Inflammatory macrophage treated with lipopolysaccharide for 4 hours (primary cell): ENCODE data around the gene BLZF1.
"Not testable (repeated sequence)": the region's sequence is repeated elsewhere in the genome, so short reads cannot be mapped to it uniquely, and the experiment has no call there.

Experiments used
- DNase-seq: peaks from one replicate; pipeline ENCODE4 v3.0.0-alpha.2; 2020

BLZF1 gene

DNA sequence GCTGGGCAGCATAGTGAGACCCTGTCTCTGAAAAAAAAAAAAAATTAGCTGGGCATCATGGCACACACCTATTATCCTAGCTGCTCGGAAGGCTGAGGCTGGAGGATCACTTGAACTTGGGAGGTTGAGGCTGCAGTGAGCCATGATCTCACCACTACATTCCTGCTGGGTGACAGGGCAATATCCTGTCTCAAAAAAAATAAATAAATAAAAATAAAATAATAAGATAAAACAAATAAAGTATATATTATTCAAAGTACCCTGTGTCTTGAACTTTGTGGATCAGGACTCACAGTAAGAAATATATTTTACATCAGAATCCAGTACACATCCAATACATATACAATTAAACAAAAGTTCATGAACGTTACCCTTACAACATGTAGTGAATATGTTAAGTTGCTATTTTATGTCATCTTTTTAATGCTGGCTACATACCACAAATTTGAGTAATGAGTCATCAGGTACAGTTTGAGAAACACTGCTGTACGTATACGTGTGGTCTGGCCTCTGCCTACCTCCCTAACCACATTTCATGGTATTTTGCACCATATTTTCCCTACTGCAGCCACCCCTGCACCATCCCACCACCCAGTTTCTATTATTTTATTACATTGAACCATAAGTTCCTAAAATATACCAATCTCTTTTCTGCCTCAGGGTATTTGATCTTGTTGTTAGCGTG, 4.8 kb upstream of the BLZF1 start:
- no peak for DNase-seq

DNA sequence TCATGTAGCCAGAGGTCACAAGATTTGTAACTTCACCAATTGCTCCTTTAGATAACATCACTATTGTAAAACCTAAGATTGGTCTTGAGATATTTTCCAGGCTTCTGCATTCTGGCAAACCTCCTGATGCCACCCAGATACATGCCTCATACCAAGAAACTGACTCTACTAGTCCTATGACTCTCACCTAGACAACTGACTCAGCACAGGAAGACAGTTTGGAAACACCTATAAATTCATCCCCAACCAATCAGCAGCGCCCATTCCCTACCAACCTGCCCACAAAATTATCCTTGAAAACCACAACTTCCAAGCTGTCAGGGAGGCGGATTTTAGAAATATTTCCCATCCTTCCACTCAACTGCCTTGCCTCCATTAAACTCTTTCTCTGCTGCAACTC, 3.0 kb upstream of the BLZF1 start:
- DNase-seq: no peak

DNA sequence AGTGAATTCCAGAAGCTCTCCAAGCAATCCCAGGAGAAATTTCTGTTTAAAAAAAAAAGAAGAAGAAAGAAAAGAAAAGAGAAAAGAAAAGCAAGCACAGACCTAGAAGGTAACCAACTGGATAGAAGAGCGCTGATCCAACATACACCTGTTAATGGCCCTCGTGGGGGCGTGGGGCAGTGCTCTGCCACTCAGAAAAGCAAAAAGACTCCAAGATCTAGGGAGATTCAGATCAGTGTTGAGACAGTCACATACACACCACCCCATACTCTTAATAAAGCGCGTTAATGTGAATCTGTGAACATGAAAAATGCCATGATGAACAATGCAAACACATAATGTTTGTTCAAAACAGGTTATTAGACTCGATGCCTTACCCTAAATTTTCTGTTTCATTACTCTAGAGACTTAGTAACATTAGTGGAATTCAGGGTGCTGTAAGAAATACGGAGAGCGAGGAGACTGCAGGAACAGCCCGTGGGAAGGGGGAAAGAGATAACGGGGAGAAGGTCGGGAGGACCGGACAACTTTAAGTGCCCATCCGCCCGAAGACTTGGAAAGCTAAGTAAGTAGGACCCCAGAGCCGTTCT, 804 bp upstream of the BLZF1 start:
- no peak for DNase-seq

DNA sequence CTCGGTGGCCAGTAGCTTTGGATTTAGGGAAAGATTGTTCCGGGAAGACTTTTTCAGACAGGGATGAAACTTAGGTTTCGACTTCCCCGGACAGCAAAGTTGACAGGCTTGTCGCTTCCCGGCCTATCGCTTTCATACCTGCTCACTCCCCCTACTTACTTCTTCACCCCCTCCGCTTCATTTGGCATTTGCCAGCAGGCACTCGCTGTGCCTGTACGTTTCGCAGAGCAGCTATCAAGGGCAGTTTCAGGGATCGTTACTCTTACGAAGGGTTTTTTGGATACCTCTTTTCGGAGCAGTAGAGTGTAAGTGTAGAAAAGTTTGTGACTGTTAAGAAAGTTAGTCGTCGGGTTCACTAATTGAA, 393 bp downstream of the BLZF1 start:
- peak; percentile 70 for DNase-seq

DNA sequence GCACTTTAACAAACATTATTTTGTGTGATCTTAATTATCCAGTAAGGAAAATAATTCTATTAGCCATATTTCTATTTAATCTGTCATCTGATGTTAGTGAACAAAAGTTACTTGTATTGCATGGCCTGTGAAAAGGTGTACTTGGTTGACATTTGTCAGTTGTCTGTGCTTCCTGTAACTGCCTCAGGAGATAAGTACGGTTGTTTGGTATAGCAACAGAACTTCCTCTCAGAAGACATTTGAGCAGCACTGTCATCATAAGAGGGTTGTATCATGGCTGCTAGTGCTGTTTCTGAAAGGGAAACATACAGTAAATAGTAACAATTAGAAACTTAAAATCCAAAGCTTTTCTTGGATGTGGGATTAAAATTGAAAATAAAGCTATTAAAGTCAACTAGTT, 3.4 kb downstream of the BLZF1 start:
- DNase-seq: peak; percentile 56

DNA sequence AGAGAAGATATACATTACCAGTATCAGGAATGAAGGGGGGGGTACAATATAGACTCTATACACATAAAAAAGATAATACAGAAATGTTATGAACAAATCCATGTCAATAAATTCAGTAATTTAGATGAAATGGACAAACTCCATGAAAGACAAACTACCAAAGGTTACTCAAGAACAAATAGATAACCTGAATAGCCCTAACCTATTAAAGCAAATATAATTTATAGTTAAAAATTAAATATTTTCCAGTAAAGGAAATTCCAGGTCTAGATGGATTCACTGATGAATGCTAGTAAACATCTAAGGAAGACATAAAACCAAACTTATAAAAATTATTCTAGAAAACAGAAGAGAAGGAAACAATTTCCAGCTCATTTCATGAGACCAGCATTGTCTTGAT, 13.2 kb downstream of the BLZF1 start:
- DNase-seq: no peak

DNA sequence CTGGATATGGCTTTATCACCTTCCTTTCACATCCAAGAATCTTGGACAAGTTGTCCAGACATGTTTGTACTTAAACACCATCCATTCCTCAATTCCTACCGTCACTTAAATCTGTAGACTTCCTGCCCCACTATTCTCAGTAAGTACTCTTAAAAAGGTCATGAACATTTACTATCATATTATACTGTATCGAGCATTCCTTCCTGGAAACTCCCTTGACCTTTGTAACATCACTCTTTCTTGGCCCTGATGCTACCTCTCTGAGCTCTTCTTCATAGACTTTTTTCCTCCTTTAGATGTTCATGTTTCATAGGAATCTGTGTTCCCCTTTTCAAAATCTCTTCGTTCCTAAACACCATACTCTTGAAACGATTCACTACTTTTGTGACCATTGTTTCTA, 15.5 kb downstream of the BLZF1 start:
- DNase-seq: no peak

DNA sequence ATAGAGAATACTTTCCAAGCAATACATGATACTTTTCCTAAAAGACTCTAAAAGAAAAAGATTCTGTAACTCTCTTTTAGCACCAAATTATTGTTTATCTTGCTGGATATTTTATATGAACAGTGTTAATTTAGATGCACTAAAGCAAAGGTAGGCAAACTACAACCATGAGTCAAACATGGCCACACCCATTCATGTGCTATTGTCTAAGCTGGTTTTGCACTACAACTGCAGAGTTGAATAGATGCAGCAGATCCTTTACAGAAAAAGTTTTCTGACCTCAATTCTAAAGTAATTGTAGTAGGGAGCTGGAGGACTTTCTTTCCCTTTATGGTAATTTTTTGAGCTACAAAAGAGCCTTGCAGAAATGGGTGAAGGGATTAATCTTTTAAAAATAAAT, 19.4 kb downstream of the BLZF1 start:
- no peak for DNase-seq

DNA sequence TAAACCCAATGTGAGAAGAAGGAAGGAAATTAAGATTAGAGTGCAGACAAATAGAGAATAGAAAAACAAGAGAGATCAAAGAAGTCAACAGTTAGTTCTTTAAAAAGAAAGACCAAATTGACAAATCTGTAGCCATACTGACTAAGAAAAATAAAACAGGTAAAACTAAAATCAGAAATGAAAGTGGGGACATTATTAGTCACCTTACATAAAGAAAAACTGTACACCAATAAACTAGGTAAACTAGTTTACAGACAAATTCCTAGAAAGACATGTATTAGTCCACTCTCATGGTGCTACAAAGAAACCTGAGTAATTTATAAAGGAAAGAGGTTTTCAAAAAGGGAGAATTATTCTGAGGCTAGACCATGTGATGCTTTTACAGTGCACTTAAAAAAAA, 22.3 kb downstream of the BLZF1 start:
- no peak for DNase-seq

DNA sequence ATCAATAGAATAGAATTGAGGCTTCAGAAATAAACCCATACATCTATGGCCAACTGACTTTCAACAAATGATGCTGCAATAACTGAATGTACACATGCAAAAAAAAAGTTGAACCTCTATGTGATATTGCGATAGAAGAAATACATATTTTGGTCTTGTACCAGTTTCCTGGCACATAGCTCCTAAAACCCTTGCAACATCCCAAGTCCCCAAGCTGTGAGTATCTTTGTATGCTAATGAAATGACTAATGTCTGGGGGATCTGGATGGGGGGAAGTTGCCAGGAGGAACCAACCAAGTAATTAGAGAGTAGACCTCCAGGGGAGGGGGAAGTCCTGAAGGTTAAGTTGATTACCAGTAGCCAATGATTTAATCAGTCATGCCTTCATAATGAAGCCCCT, 24.4 kb downstream of the BLZF1 start:
- DNase-seq: peak; percentile 40

DNA sequence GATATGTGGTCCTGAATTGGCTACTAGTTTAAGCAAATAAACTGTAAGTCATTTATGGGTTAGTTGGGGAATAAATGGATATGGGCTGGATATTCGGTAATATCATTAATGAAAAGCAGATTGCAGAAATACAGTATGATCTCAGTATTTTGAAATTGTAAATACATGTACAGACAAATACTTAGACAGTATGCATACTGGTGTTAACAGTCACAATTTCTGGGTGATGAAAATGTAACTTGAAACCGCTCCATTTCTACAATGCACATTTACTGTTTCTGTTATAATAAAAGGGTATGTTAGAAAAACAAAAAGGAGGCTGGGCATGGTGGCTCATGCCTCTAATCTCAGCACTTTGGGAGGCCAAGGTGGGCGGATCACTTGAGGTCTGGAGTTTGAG, 28.0 kb downstream of the BLZF1 start:
- DNase-seq: no peak

DNA sequence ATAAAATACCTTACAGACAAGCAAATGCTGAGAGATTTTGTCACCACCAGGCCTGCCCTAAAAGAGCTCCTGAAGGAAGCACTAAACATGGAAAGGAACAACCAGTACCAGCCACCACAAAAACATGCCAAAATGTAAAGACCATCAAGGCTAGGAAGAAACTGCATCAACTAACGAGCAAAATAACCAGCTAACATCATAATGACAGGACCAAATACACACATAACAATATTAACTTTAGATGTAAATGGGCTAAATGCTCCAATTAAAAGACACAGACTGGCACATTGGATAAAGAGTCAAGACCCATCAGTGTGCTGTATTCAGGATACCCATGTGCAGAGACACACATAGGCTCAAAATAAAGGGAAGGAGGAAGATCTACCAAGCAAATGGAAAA, 34.6 kb downstream of the BLZF1 start:
- DNase-seq: not testable (repeated sequence)

DNA sequence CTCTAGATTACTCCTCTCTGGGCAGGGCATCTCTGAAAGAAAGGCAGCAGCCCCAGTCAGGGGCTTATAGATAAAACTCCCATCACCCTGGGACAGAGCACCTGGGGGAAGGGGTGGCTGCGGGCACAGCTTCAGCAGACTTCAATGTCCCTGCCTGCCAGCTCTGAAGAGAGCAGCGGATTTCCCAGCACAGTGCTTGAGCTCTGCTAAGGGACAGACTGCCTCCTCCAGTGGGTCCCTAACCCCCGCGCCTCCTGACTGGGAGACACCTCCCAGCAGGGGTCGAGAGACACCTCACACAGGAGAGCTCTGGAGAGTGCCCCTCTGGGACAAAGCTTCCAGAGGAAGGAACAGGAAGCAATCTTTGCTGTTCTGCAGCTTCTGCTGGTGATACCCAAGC, 40.3 kb downstream of the BLZF1 start:
- DNase-seq: not testable (repeated sequence)

DNA sequence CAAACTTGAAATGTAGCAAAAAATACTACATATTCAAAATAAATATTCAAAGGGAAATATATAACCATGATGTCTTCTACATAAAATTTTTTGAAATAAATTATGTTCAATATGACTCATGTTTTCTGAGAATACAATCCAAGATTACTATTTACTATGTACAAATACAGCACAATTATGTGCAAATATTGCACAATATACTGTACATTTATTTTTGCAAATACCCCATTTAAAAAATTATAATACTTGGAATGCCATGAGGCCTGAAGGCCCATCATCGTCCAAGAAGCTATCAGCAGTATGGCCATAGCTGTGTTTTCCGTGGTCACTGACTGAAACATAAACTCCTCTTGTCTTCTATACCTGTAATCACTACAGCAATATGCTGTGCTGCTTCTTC, 47.0 kb downstream of the BLZF1 start:
- DNase-seq: no peak

DNA sequence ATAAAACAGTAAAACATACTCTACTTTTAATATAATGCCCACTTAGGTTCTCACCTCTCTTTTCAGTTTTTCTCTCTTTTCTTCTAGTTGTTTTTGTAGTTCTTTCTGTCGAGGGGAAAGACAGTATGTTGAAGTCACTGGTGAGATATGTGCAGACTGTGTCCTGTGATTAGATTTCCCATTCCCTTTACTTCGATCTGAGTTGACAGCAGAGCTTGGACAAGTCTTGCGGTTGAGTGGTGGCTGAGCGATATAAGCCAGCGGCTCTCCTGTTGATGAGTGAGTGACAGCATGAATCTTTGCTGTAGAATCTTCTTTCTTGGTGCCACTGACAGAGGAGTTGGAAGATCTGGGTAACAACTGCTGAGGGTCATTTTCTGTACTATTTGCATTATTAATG, 53.3 kb downstream of the BLZF1 start:
- no peak for DNase-seq

DNA sequence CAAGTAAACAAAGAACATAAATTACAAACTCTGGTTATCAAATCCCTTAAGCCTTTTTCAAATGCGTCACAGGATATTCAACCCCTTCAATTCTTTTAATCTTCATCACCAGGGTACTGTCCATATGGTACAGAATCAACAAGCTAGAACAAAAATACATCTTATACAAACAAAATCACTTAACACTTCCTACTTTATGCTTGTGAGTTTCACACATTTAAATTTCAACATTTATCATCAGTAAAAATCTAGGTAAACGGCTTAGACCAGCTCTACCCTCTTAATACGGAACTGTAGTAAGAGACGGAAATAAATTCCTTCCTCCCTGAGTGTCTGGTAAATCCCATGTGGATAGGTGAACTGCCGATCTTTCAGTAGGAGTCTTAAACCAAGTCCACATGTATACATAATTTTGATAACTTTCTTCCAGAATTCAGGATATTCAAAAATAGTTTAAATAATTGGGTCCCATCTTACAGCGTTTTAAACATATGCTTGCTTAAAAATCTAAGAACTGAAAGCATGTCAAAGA, 58.2 kb downstream of the BLZF1 start:
- DNase-seq: no peak

DNA sequence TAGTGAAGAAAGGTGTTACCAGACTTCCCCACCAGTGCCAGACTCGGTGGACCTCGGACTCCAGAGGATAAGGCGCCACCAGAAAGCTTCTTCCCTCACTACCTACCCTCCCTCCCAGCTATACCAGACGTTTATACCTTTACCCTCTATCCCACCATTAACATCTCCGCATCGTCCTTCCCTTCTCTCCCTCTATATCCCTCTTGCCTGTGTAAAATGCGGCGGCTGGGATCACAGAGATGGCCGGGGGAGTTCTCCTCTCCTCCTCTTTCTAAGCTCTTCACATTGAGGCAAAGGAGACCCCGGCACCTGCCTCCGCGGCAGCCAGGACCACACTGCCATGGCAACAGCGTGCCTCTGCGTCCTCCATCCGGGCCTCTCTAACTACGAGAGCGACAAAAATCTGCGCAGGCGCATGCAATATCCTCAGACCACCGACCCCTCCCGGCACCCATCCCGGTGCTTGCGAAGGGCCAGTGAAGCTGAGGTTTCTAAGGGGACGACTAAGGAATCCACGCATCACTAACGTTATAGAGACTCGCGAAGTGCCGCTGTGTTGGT, 59.2 kb downstream of the BLZF1 start, which contains the start of gene CCDC181:
TSS of gene CCDC181 (minus strand) at position 394 of the 561 bp plus-strand sequence. CDS start 2,547 bp downstream, outside the sequence.
- no peak for DNase-seq
